Fibroblast of skin of scalp (primary cell): ENCODE results near the gene DNAJC16.
A peak's percentile ranks its signal among the peaks of the same experiment; 100 is the strongest.

Experiments
- DNase-seq: peaks from one replicate; pipeline ENCODE4 v3.0.0-alpha.2; 2013

Gene DNAJC16

GRCh38 chr1:15541231-15541792 is 14.7 kb downstream of the DNAJC16 start:
- no peak for DNase-seq

- no peak for DNase-seq
These were observed 16.0 kb downstream of the DNAJC16 start for GRCh38 chr1:15542388-15543250.

GRCh38 chr1:15543251-15543588 is 16.6 kb downstream of the DNAJC16 start:
- no peak for DNase-seq

- peak; percentile 78 for DNase-seq
These were observed 17.2 kb downstream of the DNAJC16 start for GRCh38 chr1:15543589-15544568.

- no peak for DNase-seq
These were observed 20.0 kb downstream of the DNAJC16 start for GRCh38 chr1:15546641-15547040.

DNA sequence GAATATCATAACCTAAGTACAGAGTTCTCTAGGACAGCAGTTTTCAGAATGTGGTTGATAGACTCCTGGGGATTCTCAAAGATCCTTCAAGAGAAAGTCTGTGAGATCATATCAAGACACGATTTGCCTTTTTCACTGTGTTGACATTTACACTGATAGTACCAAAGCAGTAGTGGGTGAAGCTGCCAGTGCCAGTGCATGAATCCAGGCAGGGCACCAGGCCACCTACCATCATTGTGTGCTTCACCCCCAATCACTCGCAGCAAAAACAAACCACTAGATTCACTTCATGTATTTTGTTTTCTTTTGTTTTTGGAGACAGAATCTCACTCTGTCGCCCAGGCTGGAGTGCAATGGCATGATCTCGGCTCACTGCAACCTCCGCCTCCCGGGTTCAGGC is 23.9 kb downstream of the DNAJC16 start:
- DNase-seq: no peak

DNA sequence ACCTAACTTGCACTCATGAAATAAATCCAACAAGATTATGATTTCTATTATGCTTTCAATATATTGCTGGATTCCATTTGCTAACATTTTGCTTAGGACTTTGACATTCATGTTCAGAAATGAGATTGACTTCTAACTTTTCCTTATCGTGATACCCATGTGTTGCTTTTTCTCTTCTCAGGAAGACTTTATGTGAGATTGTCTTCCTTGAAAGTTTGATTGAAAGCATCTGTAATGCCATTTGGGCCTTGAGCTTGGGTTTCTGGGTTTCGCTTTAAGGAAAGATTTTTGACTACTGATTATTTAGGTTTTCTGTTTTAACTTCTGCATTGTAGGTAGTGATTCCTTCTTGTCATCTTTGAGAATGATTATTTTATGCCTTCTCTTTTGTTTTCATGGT is 30.4 kb downstream of the DNAJC16 start:
- DNase-seq: no peak

DNA sequence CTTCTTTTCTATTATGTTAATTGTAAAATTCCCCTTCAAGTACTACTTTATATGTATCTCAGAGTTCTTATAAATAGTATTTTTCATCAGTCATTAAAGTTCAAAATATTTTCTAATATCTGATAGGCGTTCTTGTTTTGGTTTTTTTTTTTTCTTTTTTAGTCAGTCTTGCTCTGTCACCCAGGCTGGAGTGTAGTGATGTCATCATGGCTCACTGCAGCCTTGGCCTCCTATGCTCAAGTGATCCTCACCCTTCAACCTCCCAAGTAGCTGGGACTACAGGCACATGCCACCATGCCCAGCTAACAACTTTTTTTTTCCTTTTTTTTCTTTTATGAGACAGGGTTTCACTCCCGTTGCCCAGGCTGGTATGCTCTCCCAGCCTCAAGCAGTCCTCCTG is 30.9 kb downstream of the DNAJC16 start:
- no peak for DNase-seq

DNA sequence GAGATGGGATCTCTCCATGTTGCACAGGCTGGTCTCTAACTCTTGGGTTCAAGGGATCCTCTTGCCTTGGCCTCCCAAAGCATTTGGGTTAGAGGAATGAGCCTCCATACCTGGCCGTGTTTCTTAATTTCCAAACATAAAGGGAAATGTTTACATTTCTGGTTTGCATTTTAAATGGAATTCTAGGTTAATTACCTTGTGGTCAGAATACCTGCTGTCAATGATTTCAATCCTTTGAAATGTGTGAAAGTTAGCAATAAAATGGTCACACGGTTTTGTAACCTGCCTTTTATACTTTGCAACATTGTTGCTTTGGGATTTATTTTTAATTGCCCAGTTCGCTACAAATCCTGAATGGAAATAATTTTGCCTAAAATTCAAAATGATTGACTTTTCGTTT is 31.9 kb downstream of the DNAJC16 start:
- no peak for DNase-seq

DNA sequence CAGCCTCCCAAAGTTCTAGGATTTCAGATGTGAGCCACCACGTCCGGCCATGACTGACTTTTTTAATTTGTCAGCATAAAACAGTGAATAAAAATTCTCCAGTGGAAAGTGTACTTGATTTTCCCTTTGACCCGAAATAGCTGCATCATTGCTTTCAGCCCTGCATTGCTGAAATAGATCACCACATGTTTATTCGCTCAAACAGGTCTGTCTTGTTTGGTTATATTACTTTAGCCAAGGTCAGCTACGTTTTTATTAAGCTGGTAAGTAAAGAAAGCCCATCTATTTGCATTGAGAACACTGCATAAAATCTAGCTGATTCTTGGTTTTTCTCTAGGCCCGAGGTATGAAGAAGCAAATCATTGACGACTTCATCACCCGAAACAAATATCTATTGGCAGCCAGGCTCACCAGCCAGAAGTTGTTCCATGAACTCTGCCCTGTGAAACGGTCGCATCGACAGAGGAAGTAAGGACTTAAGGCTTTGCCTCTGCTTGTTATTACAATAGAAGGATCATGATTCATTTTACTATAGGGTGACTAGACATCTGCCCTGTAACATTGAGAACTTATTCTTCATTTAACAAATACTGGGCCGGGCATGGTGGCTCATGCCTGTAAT is 32.7 kb downstream of the DNAJC16 start:
- no peak for DNase-seq

DNA sequence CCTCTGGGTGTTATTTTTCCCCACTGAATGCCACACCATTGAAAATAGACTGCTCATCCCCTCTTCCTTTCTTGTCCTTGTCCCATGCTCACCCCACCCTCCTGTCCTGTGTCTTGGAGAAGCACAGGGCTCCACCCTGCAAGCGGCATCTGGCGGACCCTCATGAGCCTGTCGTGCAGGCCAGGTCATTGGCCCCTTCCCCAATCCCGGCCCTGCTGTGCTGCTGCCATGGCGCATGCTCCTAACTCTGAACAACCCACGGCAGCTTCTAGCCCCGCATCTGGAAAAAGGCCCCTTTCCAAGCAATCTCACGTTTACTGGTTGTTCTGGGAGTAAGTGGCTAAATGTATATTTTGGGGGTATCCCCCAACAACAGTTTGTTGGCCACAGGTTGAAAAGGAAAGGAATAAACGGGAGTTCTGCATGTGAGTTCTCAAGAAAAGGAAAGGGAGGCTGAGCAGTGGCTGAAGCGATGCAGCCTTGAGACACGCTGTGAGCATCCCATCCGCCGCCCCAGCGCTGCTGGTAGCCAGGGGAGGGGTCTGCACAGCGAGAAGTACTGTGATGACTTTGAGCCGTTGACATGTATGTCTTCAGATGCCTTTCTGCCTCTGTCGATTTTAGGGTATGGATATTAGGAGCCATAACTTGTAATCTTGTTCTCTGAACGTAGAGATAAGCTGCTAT is 41.9 kb downstream of the DNAJC16 start:
- no peak for DNase-seq

DNA sequence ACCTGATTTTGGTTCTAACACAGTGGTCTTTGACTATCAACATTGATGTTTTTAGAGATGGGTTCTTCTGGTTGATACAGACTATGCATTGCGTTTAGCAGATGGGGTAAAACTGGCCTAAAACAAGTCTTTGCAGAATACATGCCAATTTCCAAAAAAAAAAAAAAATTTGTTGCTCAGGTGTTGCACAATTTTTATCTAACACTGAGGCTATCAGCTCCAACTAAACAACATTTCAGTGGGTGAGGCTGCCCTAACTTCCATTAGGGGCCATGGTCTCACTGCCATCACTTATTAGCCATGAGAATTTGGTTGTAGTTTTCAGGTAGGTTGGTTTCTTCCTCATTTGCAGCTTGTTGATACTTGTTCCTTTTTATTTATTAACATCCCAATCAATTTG is 44.2 kb downstream of the DNAJC16 start:
- DNase-seq: no peak

- DNase-seq: no peak
These were observed 44.6 kb downstream of the DNAJC16 start for GRCh38 chr1:15571266-15571665.

DNA sequence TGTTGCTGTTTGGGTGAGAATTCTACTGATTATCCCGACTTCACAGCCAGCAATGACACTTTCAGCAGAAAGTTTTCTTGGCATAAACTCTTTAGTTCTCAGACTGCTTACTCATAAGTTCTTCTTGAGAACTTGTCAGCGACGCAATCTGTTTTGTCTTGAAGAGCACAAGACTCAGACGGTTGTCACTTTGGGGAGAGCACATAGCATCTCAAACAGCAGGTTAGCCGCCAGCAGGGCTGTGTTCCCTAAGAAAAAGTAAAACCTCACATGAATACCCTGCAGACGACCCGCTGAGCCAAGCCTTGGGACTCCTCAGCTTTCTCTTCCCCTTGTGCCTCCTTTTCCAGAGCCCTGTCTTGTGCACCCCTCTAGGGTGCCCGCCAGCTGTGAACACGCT is 46.8 kb downstream of the DNAJC16 start:
- peak; percentile 63 for DNase-seq

- no peak for DNase-seq
These were observed 48.1 kb downstream of the DNAJC16 start for GRCh38 chr1:15574741-15575140.

GRCh38 chr1:15575549-15576150 is 49.0 kb downstream of the DNAJC16 start:
- no peak for DNase-seq

DNA sequence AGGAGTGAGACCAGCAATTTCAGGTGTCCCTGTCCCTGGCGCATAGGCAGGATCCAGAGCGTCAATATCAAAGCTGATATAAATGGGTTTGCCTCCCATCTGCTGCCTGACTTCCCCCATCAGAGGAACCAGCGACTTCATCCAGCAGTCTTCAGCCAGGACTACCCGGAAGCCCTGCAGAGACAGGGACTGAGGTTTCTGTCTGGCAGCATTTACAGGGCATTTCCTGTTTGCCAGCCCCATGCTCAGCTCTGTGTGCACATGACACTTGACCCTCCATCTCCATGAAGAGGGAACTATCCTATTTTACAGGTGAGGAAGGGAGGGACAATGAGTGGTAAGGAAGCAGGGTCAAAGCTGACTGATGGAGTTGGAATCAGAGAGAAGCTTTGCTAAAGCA is 51.0 kb downstream of the DNAJC16 start:
- DNase-seq: no peak

GRCh38 chr1:15578921-15579682 is 52.5 kb downstream of the DNAJC16 start:
- DNase-seq: no peak

DNA sequence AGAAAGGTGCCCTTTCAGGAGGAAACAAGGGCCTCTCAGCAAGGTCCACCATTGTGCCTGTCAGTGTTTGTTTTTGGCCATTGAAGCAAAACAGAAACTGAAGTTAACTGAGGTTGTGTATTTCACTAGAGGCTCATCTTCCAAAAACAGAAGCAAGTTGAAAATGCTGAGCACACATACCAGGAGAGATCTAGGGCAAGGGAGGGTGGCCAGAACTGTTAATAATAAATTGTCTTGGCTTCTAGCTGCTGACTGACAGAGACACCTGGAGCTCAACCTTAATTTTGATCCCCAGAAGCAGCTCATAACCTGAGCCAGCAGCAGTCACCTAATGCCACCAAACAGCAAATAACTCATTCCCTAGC is 53.0 kb downstream of the DNAJC16 start:
- no peak for DNase-seq

DNA sequence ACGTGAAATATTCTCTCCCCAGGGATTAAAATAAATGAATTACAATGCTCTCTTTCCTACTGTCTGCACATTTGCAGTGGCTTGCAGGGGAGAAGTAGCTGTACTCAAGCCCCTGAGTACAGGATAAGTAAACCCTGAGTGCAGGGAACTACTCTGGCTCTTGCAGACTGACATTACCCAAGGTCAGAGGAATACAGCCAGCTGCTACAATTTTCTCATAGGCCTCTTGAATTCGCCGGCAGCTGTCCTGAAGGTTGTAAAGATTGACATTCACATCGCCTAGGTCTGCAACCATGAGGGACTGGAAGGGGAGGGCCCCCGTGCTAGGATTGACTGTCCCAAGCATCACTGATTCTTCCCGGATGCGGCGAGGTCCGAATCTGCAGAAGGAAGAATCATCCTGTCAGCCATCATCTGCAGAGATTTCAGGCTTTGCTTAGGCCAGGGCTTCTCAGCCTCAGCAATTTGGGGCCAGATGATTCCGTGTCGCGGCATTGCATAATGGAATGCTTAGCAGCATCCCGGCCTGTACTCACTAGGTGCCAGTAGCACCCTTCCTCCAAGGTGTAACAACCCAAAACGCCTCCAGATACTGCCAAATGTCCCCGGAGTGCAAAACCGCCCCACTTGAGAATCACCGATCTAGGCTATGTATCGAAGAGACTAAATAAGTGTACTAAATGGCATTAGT is 56.5 kb downstream of the DNAJC16 start:
- no peak for DNase-seq
